ENCODE measurements around the gene NUP210.

- TF ChIP-seq CTCF (conservative IDR thresholded peaks at IDR 0.05; ENCODE audit: low read depth, low read length) (no peak), EZH2phosphoT487 (IDR thresholded peaks at IDR 0.05; ENCODE audit: borderline replicate concordance, low read length) (no peak)
These were observed 125.4 kb downstream of the NUP210 start for GRCh38 chr3:13294442-13295351.
